Fibroblast of the conjunctiva (primary cell): ENCODE measurements around the gene CFAP97.
A peak's percentile ranks its signal among the peaks of the same experiment; 100 is the strongest.
"Not testable (repeated sequence)": the region's sequence is repeated elsewhere in the genome, so short reads cannot be mapped to it uniquely, and the experiment has no call there.

Experiments
- DNase-seq: peaks from one replicate; pipeline ENCODE4 v3.0.0-alpha.2; 2010; ENCODE audit warnings: low read depth

CFAP97 gene

DNA sequence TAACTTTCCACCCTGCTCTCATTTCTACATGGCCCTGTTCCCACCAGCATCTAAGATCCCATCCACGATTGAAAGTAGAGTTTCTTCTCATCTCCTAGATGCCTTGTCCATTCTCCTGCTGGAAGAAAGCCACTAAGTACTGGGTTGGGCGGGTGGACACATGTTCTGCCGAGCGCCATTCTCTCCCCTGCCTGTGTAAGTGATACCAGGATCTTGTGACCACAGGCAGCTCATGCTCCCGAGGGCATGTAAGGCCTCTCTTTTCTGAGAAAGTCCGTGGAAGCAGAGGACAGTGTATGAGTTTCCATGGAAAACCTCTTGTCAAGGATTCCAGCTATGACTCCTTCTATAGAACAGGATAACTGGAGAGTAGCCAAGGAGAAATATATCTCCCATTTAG lies 64.1 kb downstream of the CFAP97 start:
- no peak for DNase-seq

DNA sequence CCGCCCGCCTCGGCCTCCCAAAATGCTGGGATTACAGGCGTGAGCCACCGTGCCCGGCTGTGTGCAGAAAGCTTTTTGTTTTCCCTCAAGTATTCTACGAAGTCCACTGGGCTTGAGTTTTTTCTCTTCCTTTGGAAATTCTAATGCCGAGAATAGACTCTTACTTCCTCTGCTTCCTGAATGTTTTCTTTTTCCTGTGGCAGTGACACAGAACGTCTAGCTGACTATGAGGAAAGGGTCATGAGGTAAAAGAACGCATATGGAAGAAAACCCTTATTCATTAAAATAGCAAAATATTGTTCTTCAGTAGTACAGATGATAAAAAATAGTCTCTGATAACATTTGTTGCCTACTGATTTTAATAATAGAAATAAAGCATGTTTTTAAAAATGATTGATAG lies 65.6 kb downstream of the CFAP97 start:
- DNase-seq: no peak

DNA sequence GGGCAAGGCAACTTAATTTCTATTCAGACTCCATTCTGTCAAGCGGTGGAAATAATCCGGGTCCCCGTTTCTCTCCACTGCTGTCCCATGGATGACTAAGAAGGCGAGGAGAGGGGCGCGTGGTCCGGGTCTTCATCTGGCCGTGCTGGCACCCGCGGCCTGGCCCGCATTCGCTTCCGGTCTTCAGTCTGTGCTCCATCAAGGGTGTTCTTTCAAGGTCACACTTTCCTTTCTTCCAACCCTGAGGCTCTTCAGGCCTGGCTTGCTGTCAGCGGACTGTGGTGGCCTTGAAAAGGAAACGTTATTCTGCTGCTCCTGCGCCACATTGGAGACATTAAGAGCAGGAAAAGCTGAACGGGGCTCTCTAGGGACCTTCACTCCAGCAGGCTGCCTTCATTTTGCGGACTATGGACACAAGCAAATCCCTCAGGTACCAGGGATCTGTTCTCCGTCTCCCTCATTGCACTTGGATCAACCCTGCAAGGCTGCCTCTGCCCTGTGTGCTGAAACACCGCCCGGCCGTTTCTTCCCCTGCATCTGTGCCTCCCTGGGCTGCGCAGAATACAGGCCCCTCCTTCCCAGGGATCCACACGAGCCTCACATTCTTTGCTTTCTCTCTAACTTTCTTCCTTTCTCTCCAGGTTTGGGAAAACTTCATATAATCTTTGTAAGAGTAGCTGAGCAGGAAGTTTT lies 66.4 kb downstream of the CFAP97 start:
- no peak for DNase-seq

DNA sequence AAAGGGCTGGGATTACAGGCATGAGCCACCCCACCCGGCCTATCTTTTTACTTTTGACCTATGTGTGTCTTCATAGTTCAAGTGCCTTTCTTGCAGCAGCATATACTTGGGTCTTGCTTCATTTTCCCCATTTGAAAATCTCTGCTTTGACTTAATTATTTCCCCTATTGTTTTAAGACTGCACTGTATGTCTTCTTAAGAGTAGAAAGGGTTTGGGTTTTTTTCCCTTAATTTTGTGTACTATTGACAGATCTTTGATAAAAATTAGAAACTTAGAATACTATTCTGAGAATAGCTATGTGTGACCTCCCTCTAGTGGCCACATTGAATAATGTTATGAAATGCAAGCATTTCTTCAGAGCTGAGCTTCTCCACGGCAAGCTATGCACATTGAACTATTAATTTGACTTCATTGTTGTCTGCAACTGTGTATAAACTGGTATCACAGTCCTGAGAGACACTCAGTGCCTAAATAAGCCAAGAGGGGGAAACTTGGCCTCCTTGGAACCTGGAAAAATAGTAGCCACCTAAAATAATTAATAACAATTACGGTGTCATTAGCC lies 69.4 kb downstream of the CFAP97 start:
- DNase-seq: peak; percentile 47

DNA sequence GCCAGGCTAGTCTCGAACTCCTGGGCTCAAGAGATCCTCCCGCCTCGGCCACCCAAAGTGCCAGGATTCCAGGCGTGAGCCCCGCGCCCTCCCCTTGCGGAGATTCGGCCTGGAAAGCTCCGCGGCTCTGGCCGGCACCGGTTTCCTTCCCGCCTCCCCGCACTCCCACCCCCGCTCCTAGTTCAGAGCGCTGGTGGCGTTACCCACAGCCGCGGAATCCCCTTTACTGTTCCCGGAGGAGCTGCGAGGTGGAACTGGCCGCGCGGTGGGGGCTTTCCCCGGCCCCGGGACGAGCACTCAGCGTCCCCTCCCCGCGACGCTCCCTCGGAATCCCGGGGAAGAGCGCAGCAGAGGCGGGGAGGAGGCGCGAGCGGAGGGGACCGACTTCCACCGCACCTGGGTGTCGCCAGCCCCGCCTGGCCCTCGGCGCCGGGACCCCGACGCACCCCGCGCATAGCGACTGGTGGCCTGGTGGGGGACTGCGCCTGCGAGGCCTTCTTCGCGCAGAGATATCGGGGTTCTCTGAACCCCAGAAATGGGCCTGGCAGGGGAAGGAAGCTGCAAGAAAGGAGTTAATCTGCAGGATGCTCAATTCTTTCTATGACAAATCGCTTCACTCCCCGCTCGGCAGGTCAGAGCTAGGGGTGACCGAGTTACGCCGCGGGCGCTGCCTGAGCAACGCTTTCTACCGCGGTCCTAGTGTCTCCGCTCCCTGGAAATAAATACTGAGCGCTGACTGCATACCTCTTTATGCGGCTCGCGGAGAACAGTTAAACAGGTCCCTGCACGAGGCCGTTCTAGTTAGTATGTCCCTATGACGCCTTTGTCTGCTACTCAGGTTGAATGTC lies 75.3 kb downstream of the CFAP97 start:
- DNase-seq: no peak

DNA sequence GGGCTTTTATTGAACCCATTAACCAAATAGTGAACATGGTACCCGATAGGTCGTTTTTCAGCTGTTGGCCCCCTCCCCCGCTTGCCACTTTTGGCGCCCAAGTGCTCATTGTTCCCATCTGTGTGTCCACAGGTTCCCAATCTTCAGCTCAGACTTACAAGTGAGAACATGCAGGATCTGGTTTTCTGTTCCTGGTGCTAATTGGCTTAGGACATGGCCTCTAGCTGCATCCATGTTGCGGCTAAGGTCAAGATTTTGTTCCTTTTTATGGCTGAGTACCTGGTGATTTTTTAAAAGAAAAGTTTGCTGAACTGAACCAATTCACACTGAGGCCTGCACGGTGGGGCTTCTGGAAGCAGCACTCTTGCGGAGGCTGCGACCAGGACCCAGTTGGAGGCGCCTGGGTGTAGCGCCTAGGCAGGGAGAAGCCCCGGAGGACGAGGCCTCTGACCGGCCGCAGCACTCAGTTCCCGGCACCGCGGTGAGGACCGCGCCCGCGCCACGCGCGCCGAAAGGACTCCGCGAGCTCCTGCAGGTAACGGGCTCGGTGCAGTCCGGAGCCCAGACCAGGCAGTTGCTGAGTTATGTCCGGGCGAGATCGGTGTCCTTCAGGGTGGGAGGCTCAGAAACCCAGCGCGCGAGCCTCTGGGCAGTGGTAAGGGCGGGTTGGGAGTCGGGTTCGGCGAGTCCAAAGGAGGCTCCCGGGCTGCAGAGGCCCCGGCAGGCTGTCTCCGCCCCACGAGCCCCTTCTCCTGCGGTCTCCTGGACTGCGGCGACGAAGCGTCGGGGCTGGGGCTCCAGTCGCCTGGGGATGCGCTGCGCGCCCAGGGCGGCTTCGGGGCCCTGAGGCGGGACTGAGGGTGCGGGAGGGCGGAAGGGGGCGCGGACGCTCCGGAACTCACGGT lies 76.5 kb downstream of the CFAP97 start:
- no peak for DNase-seq

DNA sequence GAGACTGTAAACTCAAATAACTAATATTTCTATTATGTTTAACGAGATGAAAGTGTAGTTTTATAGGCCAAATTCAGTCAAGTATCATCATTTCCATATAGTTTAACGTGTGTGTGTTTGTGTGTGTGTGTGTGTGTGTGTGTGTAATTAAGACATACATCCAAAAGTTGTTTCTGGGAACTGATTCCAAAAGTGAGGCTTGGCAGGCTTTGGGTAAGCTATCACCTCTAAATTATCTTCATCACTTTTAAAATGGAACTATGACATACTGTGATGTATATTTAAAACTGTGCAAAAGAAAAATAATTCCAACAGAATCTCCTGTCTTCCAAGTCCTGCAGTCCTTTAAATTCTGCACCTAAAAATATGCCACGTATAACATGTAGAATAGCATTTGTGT lies 79.8 kb downstream of the CFAP97 start:
- no peak for DNase-seq

DNA sequence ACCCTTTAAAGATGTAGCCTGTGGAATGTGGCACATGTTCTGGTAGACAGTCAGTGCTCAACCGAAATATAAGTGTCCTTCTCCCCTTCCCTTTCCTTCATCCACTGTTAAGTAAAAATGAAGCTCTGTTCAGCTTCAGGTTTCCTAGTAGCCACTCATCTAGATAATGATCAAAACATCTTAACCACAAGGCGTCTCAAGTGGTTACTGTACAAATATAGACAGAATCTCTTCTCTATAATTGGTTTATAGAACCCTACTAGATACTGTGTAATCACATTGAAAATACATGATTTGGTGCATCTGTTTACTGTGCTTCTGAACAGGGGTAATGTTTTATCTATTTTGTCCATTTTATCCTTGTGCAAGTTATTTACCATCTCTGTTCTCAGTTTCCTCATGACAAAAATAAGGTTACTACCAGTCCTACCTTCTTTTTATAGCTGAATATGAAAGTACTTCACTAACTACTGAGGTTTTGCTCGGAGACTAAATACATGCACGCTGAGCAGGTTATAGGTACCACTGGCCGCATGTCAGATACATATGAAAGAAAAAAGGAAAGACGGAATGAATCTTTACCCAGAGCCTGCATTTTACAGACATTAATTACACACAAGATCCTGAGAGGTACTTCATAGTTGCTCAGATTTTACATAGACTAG lies 81.0 kb downstream of the CFAP97 start:
- no peak for DNase-seq

DNA sequence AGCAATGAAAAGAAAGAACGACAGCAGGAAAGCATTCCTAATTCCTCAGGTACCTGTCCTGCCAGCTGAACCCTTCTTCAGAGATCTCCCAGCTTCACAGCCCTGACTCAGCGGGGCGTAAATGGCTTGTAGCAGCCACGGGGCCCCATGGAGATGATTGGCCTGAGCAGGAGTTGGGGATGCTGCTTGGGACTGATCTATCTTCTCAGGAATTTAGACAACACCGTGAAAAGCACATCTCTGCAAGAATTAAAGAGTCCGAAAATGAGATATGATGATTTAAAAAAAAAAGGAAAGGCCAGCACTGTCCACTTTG lies 83.2 kb downstream of the CFAP97 start:
- DNase-seq: no peak

DNA sequence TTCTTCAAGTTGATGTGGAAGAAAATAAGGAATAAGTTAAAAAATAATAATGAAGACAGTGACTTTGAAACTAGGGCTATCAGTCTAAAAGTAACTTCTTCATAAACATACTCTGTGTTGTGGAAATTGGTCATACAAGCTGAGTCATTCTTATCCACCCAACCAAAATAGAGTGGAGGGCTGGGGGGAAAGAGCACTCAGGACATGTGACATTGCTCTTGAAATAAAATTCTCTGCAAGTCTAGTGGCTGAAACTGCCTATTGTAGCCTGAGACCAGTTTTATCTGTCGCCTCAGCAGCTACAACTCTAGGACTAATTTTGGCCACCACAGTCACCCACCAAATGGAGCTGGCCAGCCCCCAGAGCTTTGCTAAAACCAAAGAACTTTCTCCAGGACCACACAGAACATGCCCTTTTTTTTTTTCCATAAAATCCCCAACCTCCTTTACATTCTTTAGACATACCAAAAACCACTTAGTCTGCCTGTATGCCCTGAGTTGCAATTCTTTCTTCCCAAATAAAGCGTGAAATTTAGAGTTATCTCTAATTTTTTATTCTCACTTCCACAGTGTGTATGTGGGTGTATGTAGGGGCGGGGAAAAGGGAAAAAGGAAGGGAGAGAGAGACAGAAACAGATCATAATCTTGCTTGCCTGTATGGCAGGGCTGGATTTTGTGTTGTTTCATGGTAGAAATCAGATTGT lies 83.7 kb downstream of the CFAP97 start:
- DNase-seq: no peak

DNA sequence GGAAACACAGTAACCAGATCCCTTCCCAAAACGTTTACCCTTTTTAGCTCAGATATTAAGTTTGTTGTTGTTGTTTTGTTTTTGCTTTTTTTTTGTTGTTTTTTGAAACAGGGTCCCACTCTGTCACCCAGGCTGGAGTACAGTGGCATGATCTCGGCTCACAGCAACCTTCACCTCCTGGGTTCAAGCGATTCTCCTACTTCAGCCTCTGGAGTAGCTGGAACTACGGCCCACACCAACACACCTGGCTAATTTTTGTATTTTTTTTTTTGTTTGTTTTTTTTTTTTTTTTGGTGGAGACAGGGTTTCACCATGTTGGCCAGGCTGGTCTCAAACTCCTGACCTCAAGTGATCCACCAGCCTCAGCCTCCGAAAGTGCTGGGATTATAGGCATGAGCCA lies 84.3 kb downstream of the CFAP97 start:
- DNase-seq: not testable (repeated sequence)

DNA sequence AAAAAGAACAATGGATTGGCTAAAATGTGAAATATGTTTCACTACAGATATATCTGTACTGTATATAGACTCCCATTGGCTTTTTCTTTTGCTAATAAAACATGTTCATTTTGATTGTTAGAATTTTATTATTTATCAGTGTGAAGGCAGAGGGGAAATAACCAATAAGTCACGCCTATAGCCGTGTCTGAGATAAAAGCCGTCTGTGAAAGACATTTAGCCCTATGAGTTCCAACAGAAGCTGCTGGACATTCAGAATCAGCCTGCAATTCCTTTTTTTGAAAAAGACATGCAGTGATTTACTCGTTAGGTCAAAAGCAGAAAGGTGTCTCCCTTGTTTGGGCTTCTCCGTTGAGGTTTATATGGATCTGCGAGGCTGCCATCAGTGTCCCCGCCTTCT lies 84.9 kb downstream of the CFAP97 start:
- DNase-seq: no peak

DNA sequence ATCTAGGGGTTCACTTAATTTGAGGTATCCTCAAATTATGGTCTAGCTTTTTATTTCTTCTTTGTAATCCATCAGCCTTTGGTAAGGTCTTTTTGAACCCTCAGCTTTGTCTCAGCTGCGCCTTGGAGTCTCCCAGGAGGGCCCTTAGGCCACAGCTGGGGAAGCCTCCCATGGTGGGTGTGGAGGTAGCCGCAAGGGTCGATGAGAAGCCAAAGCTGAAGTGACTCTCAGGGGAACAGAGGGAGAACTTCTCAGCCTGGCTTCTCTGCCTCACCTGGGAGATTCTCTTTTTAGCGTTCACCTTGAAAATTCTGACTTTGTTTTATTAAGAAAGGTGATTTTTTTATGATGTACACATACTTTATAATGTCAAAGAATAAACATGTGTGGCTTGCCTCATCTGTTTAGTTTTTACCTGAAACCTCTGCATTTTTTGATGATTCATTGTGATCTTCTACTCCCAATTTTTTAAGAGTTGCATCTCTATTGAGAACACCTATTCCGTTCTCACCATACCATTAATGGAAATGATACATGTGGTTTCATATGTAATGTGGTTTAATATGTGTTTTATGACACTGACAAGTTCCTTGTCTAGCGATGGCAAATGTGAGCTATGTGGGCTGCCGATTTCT lies 86.4 kb downstream of the CFAP97 start:
- DNase-seq: no peak

DNA sequence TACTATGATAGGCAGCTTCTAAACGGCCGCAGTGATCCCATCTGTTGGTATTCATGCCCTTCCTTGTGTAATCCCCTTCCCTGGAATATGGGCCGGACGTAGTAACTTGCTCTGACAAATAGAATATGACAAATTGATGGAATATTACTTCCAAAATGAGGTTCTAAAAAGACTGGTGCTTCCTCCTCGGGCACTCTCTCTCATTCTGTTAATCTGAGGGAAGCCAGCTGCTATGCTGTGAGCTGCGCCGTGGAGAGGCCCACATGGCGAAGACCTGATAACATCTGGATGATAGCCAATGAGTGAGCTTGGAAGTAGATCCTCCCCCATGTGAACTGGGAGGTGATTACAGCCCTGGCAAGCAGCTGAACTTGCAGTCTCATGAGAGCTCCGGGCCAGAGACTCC lies 88.0 kb downstream of the CFAP97 start:
- DNase-seq: peak; percentile 85

DNA sequence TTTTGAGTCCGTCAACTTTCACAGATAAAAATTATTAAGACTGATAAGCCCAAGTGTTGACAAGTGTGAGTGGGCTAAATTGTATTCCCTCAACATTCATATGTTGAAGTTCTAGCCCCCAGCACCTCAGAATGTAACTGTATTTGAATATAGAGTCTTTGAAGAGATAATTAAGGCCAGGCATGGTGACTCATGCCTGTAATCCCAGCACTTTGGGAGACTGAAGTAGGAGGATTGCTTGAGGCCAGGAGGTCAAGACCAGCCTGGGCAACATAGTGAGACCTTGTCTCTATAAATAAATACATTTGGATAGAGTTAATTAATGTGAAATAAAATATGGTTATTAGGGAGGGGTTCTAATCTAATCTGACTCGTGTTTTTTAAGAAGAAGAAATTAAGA lies 90.5 kb downstream of the CFAP97 start:
- DNase-seq: peak; percentile 13

DNA sequence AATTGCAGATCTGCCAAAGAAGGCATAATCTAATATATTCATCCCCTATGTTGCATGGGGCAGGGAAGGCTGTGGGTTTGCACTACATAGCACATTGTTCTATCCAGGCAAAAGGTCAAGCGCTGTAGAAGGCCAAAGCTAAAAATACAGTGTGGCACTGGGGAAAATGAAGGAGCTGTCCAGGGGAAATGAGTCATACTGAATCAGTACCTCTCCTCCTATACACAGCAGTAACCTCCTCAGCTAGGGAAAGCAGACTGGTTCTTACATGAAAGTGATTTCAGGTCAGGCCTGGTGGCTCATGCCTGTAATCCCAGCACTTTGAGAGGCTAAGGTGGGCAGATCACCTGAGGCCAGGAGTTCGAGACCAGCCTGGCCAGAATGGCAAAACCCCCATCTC lies 91.7 kb downstream of the CFAP97 start:
- peak; percentile 89 for DNase-seq

DNA sequence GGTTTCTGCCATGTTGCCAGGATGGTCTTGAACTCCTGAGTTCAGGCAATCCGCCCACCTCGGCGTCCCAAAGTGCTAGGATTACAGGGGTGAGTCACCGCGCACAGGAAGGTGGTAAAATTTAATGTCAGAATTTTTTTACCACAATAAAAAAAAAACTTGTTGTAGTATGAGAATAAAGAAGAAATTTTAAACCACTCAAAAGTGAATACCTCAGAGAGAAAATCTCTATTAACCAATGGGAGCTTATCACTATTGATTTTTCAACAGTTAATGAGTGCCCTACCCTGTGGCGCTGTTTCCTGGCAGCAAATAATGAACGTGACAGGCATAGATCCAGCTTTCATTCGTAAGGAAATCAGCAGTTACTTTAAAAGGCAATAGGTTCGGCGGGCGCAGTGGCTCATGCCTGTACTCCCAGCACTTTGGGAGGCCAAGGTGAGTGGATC lies 93.4 kb downstream of the CFAP97 start:
- no peak for DNase-seq

DNA sequence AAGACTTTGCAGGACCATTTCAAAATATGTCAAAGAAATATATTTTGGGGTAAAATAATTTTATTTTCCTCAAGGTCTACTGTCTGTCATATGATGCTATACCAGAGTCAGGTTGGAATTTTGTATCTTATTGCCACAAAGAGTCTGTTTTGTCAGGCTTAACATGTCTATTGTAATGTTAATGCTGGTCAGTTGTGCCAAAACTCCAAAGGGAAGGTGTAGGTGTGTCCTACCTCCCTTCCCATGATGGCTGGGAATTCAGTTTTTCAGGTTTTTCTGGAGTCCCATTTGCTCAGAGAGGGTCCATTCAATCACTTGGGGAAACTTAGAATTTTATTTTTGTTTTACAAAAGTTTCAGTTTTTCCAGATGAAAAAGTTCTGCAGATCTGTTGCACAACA lies 94.1 kb downstream of the CFAP97 start:
- DNase-seq: no peak
